ENCODE data around the gene ST8SIA1. TPM values are rescaled to one million over a fixed set of nuclear protein-coding genes. Genes with fewer than 3 reads are reported as not detected.

Gene ST8SIA1
- total RNA-seq, 3 donors from 2014 or later = 3.2 to 23.8 (median 3.2) TPM

- ATAC-seq = peak; percentile 38
- DNase-seq = no peak
- no peaks in the 10 kb centered on the region for H3K36me3 ChIP-seq (ENCODE audit: low read depth)
- intact Hi-C loops (cut with DNase I, micrococcal nuclease) = no loop called here
- no peaks in the 10 kb centered on the region for H3K4me1 ChIP-seq (ENCODE audit: low read depth)
- no peaks in the 10 kb centered on the region for H3K9me3 ChIP-seq
- H3K4me3 ChIP-seq = no peak overlapping the region
- no peak for TF ChIP-seq CTCF (IDR thresholded peaks at IDR 0.05)
Measured at GRCh38 chr12:22284871-22285270, 49.6 kb downstream of the ST8SIA1 start.

DNA sequence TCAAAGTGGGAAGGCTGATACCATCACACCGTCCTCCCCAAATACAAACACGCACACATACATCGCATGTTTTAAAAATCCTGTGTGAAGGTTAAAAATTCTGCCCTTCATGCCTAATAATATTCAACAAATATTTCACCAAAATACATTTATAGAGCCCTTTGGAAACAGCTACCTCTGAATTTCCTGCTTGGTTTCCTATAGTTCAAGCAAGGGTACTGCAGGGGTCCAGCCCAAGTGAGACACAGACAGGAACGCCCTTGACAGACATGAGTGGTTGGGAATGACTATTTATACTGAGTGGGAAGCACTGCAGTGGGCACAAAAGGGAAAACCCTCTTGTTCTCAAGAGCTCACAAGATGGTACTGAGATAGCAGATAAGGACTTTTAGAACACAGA lies 51.0 kb downstream of the ST8SIA1 start:
- no peaks in the 10 kb centered on the region for H3K9me3 ChIP-seq
- intact Hi-C loops (cut with DNase I, micrococcal nuclease) = no loop called here
- H3K4me3 ChIP-seq = no peak overlapping the region
- TF ChIP-seq CTCF (IDR thresholded peaks at IDR 0.05) = no peak
- DNase-seq (no peak), ATAC-seq (no peak)
- no peaks in the 10 kb centered on the region for H3K4me1 ChIP-seq (ENCODE audit: low read depth)
- H3K36me3 ChIP-seq (ENCODE audit: low read depth) = no peaks in the 10 kb centered on the region

GRCh38 chr12:22283006-22283506 lies 51.5 kb downstream of the ST8SIA1 start:
- no peaks in the 10 kb centered on the region for H3K9me3 ChIP-seq
- intact Hi-C loops (cut with DNase I, micrococcal nuclease) = no loop called here
- TF ChIP-seq CTCF (IDR thresholded peaks at IDR 0.05) = no peak
- H3K4me1 ChIP-seq (ENCODE audit: low read depth) = no peaks in the 10 kb centered on the region
- no peaks in the 10 kb centered on the region for H3K36me3 ChIP-seq (ENCODE audit: low read depth)
- no peak overlapping the region for H3K4me3 ChIP-seq
- ATAC-seq (no peak), DNase-seq (no peak)

DNA sequence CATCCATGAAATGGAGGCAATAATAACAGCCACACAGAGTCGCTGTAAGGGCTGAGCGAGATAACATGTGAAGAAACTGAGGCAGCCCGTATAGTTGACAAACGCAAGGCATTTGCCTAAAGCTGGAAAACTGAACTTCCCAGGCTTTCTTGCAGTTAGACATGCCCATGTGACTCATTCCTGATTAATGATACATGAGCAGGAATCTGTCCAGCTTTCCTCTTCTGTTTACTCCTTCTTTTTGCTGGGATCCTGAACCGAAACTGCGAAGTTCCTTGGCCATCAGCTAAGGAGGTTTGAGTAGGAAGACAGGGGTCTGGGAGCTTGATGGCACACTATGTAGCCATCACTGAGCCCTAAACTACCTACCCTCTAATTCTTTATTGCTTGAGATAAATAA lies 52.2 kb downstream of the ST8SIA1 start:
- no peaks in the 10 kb centered on the region for H3K9me3 ChIP-seq
- no peak for TF ChIP-seq CTCF (IDR thresholded peaks at IDR 0.05)
- intact Hi-C loops (cut with DNase I, micrococcal nuclease) = no loop called here
- H3K36me3 ChIP-seq (ENCODE audit: low read depth) = no peaks in the 10 kb centered on the region
- H3K4me3 ChIP-seq = no peak overlapping the region
- ATAC-seq (peak; percentile 17), DNase-seq (peak in 1 of 3 donors; percentile 16)
- no peaks in the 10 kb centered on the region for H3K4me1 ChIP-seq (ENCODE audit: low read depth)

GRCh38 chr12:22276867-22277266 lies 57.6 kb downstream of the ST8SIA1 start:
- no peak for TF ChIP-seq CTCF (IDR thresholded peaks at IDR 0.05)
- intact Hi-C loops (cut with DNase I, micrococcal nuclease) = no loop called here
- Histone ChIP-seq H3K9me3 (no peaks in the 10 kb centered on the region), H3K4me3 (no peak overlapping the region), H3K4me1 (ENCODE audit: low read depth) (no peaks in the 10 kb centered on the region), H3K36me3 (ENCODE audit: low read depth) (no peaks in the 10 kb centered on the region)
- ATAC-seq (no peak), DNase-seq (no peak)

GRCh38 chr12:22276313-22276712 lies 58.2 kb downstream of the ST8SIA1 start:
- Histone ChIP-seq H3K4me3 (no peak overlapping the region), H3K36me3 (ENCODE audit: low read depth) (no peaks in the 10 kb centered on the region), H3K4me1 (ENCODE audit: low read depth) (no peaks in the 10 kb centered on the region), H3K9me3 (no peaks in the 10 kb centered on the region)
- no peak for TF ChIP-seq CTCF (IDR thresholded peaks at IDR 0.05)
- intact Hi-C loops (cut with DNase I, micrococcal nuclease) = no loop called here
- ATAC-seq = no peak
- DNase-seq = no peak
